Spleen (tissue), 7 donors: ENCODE data around the gene MEIOC.

Experiments
- CTCF ChIP-seq, 11 experiments: fragments of 200-600 bp in 7 of 11; fragments of 450-650 bp in 4 of 11; sonication (generic) in 4 of 11; IDR thresholded peaks in 8 of 11; conservative IDR thresholded peaks in 3 of 11; 1 replicate in 7 of 11; 2 replicates in 4 of 11; pipeline versions ENCODE4 v1.4.0 to v1.8.0; 2016 to 2021; ENCODE audit warnings: antibody characterized with exemption in 11 of 11, inconsistent platforms in 4 of 11, mild to moderate bottlenecking in 1 of 11
- POLR2AphosphoS5 ChIP-seq, 3 donors: sonication (generic); formaldehyde crosslinking; IDR thresholded peaks; one replicate each; pipeline ENCODE4 v1.5.1; 2017; ENCODE audit warnings: antibody characterized with exemption in 3 of 3
- donor health status: DM: no; HTN: no; CAD: no; lungs with moderate emphysema.
- donor health status: DM: no; HTN: no; CAD: no.
- donor health status: DM: no; HTN: no; CAD: no.

GRCh38 chr17:44688200-44688599 lies 31.9 kb downstream of the MEIOC start:
- TF ChIP-seq POLR2AphosphoS5 (IDR thresholded peaks at IDR 0.05) (no peak), CTCF (IDR thresholded peaks at IDR 0.05 in 8 of 11, conservative IDR thresholded peaks at IDR 0.05 in 3 of 11) (no peak)
